Colon (tissue), 2 donors: ENCODE measurements around the gene TBC1D12.
"Not testable (repeated sequence)": the region's sequence is repeated elsewhere in the genome, so short reads cannot be mapped to it uniquely, and the experiment has no call there.

Experiments
- FAIRE-seq: peaks from 2 replicates; lab custom pipeline; 2012; peaks lifted over from hg19 to GRCh38; lab: Jason Lieb, UNC
- donor health status: control.
- donor health status: control.

The TBC1D12 gene

GRCh38 chr10:94402204-94402842, at the start of gene TBC1D12:
Gene TBC1D12 (plus strand): TSS chr10:94402541. CDS start chr10:94402614, 73 bp downstream.
- FAIRE-seq, result no peak

- FAIRE-seq, result no peak
Observed at GRCh38 chr10:94353336-94353735, 49.0 kb upstream of the TBC1D12 start.

- FAIRE-seq, result no peak
Observed at GRCh38 chr10:94355841-94356240, 46.5 kb upstream of the TBC1D12 start.

- no peak for FAIRE-seq
Observed at GRCh38 chr10:94357193-94357592, 45.1 kb upstream of the TBC1D12 start.

- FAIRE-seq, result no peak
Observed at GRCh38 chr10:94358480-94358879, 43.9 kb upstream of the TBC1D12 start.

GRCh38 chr10:94361171-94361794, 41.1 kb upstream of the TBC1D12 start:
- FAIRE-seq, result no peak

- FAIRE-seq, result no peak
Observed at GRCh38 chr10:94362360-94363250, 39.7 kb upstream of the TBC1D12 start, which contains the start of gene NOC3L. Gene NOC3L (minus strand): TSS chr10:94362939. CDS start chr10:94362838, 101 bp downstream.

GRCh38 chr10:94363251-94363565, 39.1 kb upstream of the TBC1D12 start:
- FAIRE-seq, result no peak

- FAIRE-seq, result no peak
Observed at GRCh38 chr10:94364482-94364881, 37.9 kb upstream of the TBC1D12 start.

- FAIRE-seq, result no peak
Observed at GRCh38 chr10:94366382-94366781, 36.0 kb upstream of the TBC1D12 start.

- no peak for FAIRE-seq
Observed at GRCh38 chr10:94370501-94370900, 31.8 kb upstream of the TBC1D12 start.

GRCh38 chr10:94375374-94375773, 27.0 kb upstream of the TBC1D12 start:
- FAIRE-seq, result no peak

GRCh38 chr10:94376865-94377264, 25.5 kb upstream of the TBC1D12 start:
- FAIRE-seq, result no peak

- no peak for FAIRE-seq
Observed at GRCh38 chr10:94383530-94383929, 18.8 kb upstream of the TBC1D12 start.

- FAIRE-seq, result not testable (repeated sequence)
Observed at GRCh38 chr10:94385733-94386132, 16.6 kb upstream of the TBC1D12 start.

GRCh38 chr10:94392117-94392516, 10.2 kb upstream of the TBC1D12 start:
- not testable (repeated sequence) for FAIRE-seq

- FAIRE-seq, result no peak
Observed at GRCh38 chr10:94397549-94398370, 4.6 kb upstream of the TBC1D12 start.

GRCh38 chr10:94398762-94399161, 3.6 kb upstream of the TBC1D12 start:
- no peak for FAIRE-seq

- no peak for FAIRE-seq
Observed at GRCh38 chr10:94402843-94403379, 570 bp downstream of the TBC1D12 start.

GRCh38 chr10:94403380-94404213, 1.3 kb downstream of the TBC1D12 start:
- FAIRE-seq, result no peak

GRCh38 chr10:94405406-94405805, 3.1 kb downstream of the TBC1D12 start:
- FAIRE-seq, result no peak
